Caco-2 (cell line): ENCODE measurements around the gene MAPK14. TPM values are rescaled to one million over a fixed set of nuclear protein-coding genes. Genes with fewer than 3 reads are reported as not detected.
A peak's percentile ranks its signal among the peaks of the same experiment; 100 is the strongest.

ENCODE experiments used
- BruUV-seq: library from RNA; stranded (reverse); fragments of 400-500 nt; replicated peaks from 2 replicates; lab custom pipeline; 2021; lab: Mats Ljungman, UMichigan
- CTCF ChIA-PET: fragments of 300-600 bp; sonication (Branson Sonifier 250); formaldehyde crosslinking; loops from one replicate; lab custom pipeline; 2022; ENCODE audit warnings: antibody characterized with exemption; lab: Charles Lee
- POLR2A ChIA-PET: fragments of 300-600 bp; sonication (Branson Sonifier 250); formaldehyde crosslinking; loops from one replicate; lab custom pipeline; 2022; ENCODE audit warnings: antibody characterized with exemption; lab: Charles Lee
- DNase-seq, 2 experiments: peaks; one replicate each; pipeline versions ENCODE4 v3.0.0 to v3.0.0-alpha.2; 2020 to 2022
- H3K27me3 ChIP-seq: replicated peaks from 2 replicates; pipeline ENCODE4 v1.6.0; 2011; ENCODE audit warnings: low read length; ENCODE audit not compliant: control insufficient read depth, insufficient read depth
- H3K36me3 ChIP-seq: 2 replicates; pipeline ENCODE4 v1.5.1; 2011; ENCODE audit warnings: low read length; ENCODE audit not compliant: control insufficient read depth, insufficient read depth
- H3K4me1 ChIP-seq: fragments of 250-450 bp; sonication (Bioruptor Pico); 2 replicates; pipeline ENCODE4 v1.5.1; 2020; ENCODE audit warnings: mild to moderate bottlenecking
- H3K4me3 ChIP-seq: 2 replicates; pipeline ENCODE4 v1.5.1; 2011; ENCODE audit warnings: low read depth, mild to moderate bottlenecking, control low read depth, low read length
- H3K9me3 ChIP-seq: fragments of 250-450 bp; sonication (Bioruptor Pico); 2 replicates; pipeline ENCODE4 v1.5.1; 2020; ENCODE audit warnings: mild to moderate bottlenecking, moderate library complexity
- H3K27ac Mint-ChIP-seq: one replicate; pipeline ENCODE4 v1.8.0; 2022; ENCODE audit warnings: mixed read lengths; ENCODE audit not compliant: unreplicated experiment
- H3K27me3 Mint-ChIP-seq: one replicate; pipeline ENCODE4 v1.8.0; 2022; ENCODE audit warnings: mixed read lengths; ENCODE audit not compliant: insufficient read depth, unreplicated experiment
- H3K36me3 Mint-ChIP-seq: one replicate; pipeline ENCODE4 v1.8.0; 2022; ENCODE audit warnings: mild to moderate bottlenecking, mixed read lengths; ENCODE audit not compliant: insufficient read depth, unreplicated experiment
- H3K4me1 Mint-ChIP-seq: one replicate; pipeline ENCODE4 v1.8.0; 2022; ENCODE audit warnings: low read depth, mixed read lengths; ENCODE audit not compliant: unreplicated experiment
- H3K4me3 Mint-ChIP-seq: one replicate; pipeline ENCODE4 v1.8.0; 2022; ENCODE audit warnings: mild to moderate bottlenecking, moderate library complexity, mixed read lengths; ENCODE audit not compliant: unreplicated experiment
- H3K9me3 Mint-ChIP-seq: one replicate; pipeline ENCODE4 v1.8.0; 2022; ENCODE audit warnings: mixed read lengths; ENCODE audit not compliant: unreplicated experiment
- intact Hi-C: fragments of 100-400 bp; cut with micrococcal nuclease; formaldehyde crosslinking; loops from one replicate; pipeline ENCODE4 v1.10.0; 2022; ENCODE audit not compliant: unreplicated experiment
- total RNA-seq: library from RNA; stranded (reverse); gene quantifications from 2 replicates; pipeline ENCODE4 v1.2.3, GENCODE V29; 2022
- TF ChIP-seq, protein P1 (sequence below), 2 experiments: fragments of 200-600 bp in 1 of 2; IDR thresholded peaks; 1 replicate in 1 of 2; 2 replicates in 1 of 2; pipeline versions ENCODE4 v1.5.1 to v1.8.0; 2011 to 2022; ENCODE audit warnings: antibody characterized with exemption in 1 of 2, control low read depth in 1 of 2, inconsistent platforms in 1 of 2, low read depth in 1 of 2, low read length in 1 of 2, mild to moderate bottlenecking in 1 of 2, moderate library complexity in 1 of 2; ENCODE audit not compliant: insufficient read depth in 1 of 2, severe bottlenecking in 1 of 2, unreplicated experiment in 1 of 2

The MAPK14 gene
- total RNA-seq, 1 experiment from 2014 or later: 72.0 TPM

DNA sequence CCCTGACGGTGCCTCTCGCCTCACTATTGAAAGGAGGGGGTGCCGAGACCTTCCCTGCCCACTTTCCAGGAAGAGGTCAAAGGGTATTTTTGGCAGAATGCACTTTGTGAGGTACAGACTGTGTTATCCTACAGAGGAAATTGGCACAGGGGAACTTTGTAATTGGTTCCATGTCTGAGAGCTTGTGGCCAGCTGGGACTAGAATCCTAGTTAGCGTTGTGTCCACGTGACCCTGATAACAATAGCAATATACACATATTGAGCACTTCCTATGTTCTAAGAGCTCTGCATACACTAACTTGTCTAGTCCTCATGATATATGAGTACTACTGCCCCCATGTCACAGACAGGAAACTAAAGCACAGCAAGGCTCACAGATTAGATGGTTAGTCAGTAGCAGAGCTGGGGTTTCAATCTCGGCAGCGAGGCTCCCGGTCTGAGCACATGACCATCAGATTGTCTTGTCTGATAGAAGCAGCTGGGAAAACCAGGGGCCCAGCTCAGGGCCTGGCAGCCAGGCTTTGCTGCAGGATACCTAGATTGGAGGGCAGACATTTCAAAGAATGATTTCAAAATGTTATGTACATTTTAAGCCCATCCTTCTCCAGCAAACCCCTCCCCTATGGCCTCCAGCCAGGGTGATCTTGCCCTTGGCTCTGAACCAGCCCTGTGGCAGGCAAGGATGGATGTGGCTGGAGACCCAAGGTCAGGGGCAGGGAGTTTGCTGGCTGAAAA is 104.1 kb downstream of the MAPK14 start:
- H3K9me3 Mint-ChIP-seq: no peaks in the 10 kb centered on the region
- peak overlapping the region; percentile 82 for H3K27ac Mint-ChIP-seq
- DNase-seq: peak in 1 of 2 experiments; percentile 33
- Histone ChIP-seq H3K4me1 (peaks cover 13% of the 10 kb centered on the region), H3K36me3 (peaks cover 8% of the 10 kb centered on the region), H3K4me3 (peak overlapping the region; percentile 90), H3K27me3 (no peaks in the 10 kb centered on the region), H3K9me3 (no peaks in the 10 kb centered on the region)
- peaks cover 12% of the 10 kb centered on the region for H3K4me1 Mint-ChIP-seq
- H3K36me3 Mint-ChIP-seq: peaks cover 7% of the 10 kb centered on the region
- H3K27me3 Mint-ChIP-seq: no peaks in the 10 kb centered on the region
- POLR2A ChIA-PET: interaction anchor here (0.5 to 0.9 kb wide), 5 partner anchors 35 to 1064 kb away, joined by 3 to 10 read pairs (median 3); no protein-coding TSS in a partner anchor
- TF ChIP-seq, protein P1, sequence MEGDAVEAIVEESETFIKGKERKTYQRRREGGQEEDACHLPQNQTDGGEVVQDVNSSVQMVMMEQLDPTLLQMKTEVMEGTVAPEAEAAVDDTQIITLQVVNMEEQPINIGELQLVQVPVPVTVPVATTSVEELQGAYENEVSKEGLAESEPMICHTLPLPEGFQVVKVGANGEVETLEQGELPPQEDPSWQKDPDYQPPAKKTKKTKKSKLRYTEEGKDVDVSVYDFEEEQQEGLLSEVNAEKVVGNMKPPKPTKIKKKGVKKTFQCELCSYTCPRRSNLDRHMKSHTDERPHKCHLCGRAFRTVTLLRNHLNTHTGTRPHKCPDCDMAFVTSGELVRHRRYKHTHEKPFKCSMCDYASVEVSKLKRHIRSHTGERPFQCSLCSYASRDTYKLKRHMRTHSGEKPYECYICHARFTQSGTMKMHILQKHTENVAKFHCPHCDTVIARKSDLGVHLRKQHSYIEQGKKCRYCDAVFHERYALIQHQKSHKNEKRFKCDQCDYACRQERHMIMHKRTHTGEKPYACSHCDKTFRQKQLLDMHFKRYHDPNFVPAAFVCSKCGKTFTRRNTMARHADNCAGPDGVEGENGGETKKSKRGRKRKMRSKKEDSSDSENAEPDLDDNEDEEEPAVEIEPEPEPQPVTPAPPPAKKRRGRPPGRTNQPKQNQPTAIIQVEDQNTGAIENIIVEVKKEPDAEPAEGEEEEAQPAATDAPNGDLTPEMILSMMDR (IDR thresholded peaks at IDR 0.05; ENCODE audit: insufficient read depth in 1 of 2, low read depth in 1 of 2, low read length in 1 of 2, severe bottlenecking in 1 of 2, unreplicated experiment in 1 of 2): no peak
- intact Hi-C loops: loop anchor here (1.0 kb wide), 1 partner anchor 65 kb away; the partner anchor contains the start of gene BRPF3
- H3K4me3 Mint-ChIP-seq: peak overlapping the region; percentile 82
- CTCF ChIA-PET: interaction anchor here (0.5 to 2.3 kb wide), 7 partner anchors 8 to 1422 kb away, joined by 3 to 7 read pairs (median 3); no protein-coding TSS in a partner anchor
- no TSS peak for BruUV-seq

DNA sequence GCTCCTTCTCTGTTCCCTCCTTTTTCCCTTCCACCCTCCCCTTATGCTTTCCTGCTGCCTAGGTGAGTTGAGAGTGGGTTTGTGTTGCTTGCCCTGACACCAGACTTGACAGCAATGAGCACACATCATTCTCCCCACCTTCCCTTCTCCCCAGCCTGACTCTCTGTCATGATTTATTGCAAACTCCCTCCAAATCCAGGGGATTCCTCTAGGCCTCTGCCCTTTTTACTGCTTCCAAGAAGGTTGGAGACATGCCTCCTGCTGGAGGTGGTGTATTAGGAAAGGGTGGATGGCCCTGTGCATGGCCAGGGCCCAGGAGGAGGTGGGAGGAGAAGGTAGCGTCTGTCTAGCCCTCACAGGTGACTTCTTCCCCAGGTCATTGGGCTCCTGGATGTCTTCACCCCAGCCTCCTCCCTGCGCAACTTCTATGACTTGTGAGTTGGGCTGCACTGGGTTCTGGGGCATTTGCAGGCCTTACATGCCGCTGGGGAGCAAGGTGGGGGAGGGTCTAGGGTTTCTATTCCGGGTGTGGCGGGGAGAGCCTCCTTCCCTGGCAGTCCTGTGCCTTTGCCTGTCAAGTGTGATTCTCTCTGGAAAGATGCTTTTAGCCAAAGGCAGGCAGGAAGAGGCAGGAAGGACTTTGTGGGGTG is 104.8 kb downstream of the MAPK14 start:
- Mint-ChIP-seq H3K36me3 (peaks cover 7% of the 10 kb centered on the region), H3K27ac (no peak overlapping the region), H3K4me1 (peaks cover 12% of the 10 kb centered on the region), H3K4me3 (peak overlapping the region; percentile 82), H3K27me3 (no peaks in the 10 kb centered on the region), H3K9me3 (no peaks in the 10 kb centered on the region)
- Histone ChIP-seq H3K9me3 (no peaks in the 10 kb centered on the region), H3K27me3 (no peaks in the 10 kb centered on the region), H3K4me1 (peaks cover 13% of the 10 kb centered on the region), H3K4me3 (peak overlapping the region; percentile 90), H3K36me3 (peaks cover 8% of the 10 kb centered on the region)
- ChIA-PET CTCF (interaction anchor here (1.0 to 1.1 kb wide), 4 partner anchors 11 to 209 kb away, joined by 3 to 6 read pairs (median 4); no protein-coding TSS in a partner anchor), POLR2A (no interaction called here)
- intact Hi-C loops: no loop called here
- no peak for DNase-seq
- BruUV-seq: no TSS peak
- TF ChIP-seq, protein P1 (IDR thresholded peaks at IDR 0.05; ENCODE audit: insufficient read depth in 1 of 2, low read depth in 1 of 2, low read length in 1 of 2, severe bottlenecking in 1 of 2, unreplicated experiment in 1 of 2): no peak

DNA sequence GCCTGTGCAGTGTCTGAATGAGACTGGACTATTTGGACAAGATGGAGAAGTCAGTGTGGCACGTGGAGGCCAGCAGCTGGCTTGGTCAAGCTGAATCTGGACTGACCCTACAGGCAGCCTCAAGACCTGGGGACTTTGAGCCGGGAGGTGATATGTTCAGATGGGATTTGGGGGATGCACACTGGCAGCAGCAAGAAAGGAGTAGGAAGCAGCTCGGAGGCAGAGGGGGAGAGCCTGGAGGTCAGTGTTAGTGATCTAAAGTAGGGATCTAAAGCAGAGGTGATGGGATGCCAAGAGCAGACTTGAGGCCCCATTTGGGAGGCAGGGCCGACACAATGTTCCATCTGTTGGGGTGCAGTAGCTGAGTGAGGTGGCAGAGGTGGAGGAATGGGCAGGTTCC is 105.5 kb downstream of the MAPK14 start:
- Histone ChIP-seq H3K9me3 (no peaks in the 10 kb centered on the region), H3K4me3 (no peak overlapping the region), H3K4me1 (peaks cover 13% of the 10 kb centered on the region), H3K27me3 (no peaks in the 10 kb centered on the region), H3K36me3 (peaks cover 8% of the 10 kb centered on the region)
- TF ChIP-seq, protein P1 (IDR thresholded peaks at IDR 0.05; ENCODE audit: insufficient read depth in 1 of 2, low read depth in 1 of 2, low read length in 1 of 2, severe bottlenecking in 1 of 2, unreplicated experiment in 1 of 2): no peak
- peaks cover 7% of the 10 kb centered on the region for H3K36me3 Mint-ChIP-seq
- POLR2A ChIA-PET: no interaction called here
- H3K4me1 Mint-ChIP-seq: peaks cover 12% of the 10 kb centered on the region
- H3K9me3 Mint-ChIP-seq: no peaks in the 10 kb centered on the region
- BruUV-seq: no TSS peak
- intact Hi-C loops: no loop called here
- no peaks in the 10 kb centered on the region for H3K27me3 Mint-ChIP-seq
- no peak overlapping the region for H3K4me3 Mint-ChIP-seq
- H3K27ac Mint-ChIP-seq: no peak overlapping the region
- CTCF ChIA-PET: no interaction called here
- DNase-seq: no peak
